ENCODE measurements around the gene LGALS3.
A peak's percentile ranks its signal among the peaks of the same experiment; 100 is the strongest.

LGALS3 gene

DNA sequence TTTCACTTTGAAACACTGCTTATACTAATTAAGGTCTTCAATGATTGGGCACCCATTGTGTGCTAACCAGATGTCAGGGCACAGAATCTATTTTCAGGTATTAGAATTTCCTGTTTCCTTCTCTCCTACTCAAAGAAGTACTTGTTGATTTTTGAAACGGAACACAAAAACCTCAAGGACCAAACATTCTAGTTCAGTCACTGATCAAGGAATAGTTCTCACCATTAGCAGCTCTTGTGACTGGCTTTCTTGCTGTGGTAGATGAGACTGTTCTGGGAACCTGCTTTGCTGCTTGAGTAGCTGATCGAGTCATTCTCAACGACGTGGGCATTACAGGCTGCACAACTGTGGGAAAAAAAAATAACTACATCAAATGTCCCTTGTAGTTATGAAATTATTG, 51.4 kb downstream of the LGALS3 start:
- H3K4me3 ChIP-seq (ENCODE audit: low read depth, low read length) = no peak overlapping the region

DNA sequence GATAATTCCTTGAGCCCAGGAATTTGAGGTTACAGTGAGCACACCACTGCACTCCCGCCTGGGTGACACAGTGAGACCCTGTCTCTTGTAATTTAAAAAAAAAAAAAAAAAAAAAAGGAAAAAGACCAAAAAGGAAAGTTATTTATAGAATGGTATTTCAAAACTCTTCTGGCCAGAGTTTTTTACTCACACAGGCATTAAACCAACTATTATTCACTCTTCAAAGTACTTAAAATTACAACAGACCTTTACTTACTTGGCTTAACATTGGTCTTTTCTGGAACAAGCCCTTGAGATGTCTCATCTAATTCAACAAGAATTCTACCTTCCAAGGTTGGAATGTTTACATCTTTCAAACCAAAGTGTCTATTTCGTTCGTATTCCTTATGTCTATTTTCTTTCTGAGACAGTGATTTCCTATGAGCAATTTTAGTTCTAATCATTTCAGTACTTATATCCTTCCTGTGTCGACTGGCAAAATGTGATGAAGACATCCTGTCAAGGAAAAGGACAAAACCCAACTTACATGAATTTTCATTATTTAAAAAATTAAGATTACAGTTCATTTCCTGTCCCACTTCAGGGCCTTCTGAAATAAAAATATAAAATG, 59.7 kb downstream of the LGALS3 start:
- no peak overlapping the region for H3K4me3 ChIP-seq (ENCODE audit: low read depth, low read length)

DNA sequence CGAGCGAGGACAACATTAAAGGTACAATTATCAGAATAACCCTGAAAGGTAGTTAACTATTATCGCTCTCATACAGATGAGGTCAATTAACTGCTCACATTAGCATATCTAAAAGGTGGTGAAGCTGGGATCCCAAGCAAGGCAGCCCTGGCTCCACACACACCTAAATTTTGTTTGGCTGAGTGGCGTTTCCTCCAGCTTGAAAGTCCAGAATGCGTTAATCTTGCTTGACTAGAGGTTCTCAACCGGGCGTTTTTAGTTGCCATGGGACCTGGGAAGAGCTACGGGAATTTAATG, 61.8 kb downstream of the LGALS3 start:
- peak overlapping the region; percentile 88 for H3K4me3 ChIP-seq (ENCODE audit: low read depth, low read length)

DNA sequence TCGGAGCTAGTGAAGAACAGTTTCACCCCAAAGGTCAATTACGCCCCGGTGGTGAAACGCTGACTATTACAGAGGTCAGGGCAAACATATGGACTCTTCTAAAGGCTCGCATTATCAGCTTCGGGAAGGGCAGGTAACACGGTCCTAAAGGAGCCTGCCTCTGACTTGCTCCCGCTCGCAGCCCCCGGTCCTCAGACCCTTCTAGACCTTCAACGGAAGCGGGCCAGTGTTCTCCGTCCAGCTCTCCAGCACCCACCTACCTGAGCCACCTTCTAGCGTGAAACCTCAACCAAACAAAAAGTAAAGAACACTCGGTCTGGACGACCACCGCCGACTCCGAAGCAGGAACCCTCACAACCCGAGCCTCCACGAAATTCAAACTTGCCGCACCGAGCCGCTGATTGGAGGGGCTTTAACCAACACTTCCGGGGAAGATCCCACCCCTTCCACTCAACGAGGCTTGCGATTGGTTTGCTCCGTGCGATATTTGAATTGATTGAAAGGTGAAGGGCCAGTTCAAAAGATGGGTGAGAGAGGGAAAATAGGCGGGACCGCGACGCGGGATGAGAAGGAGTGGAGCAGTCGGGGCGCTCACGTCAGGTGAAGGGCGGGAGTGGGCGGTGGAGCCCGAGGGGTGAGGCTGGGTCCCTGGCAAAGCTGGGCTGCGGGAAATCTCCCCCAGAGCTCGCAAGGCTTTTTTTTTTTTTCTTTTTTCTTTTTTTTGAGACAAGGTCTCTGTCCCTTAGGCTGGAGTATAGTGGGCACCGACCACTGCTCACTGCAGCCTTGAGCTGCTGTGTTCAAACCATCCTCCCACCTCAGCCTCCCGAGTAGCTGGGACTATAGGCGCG, 62.4 kb downstream of the LGALS3 start, which contains the start of gene DLGAP5:
TSS of gene DLGAP5 (minus strand) at position 383 of the 851 bp plus-strand sequence. CDS start 2,406 bp downstream, outside the sequence.
- H3K4me3 ChIP-seq (ENCODE audit: low read depth, low read length) = peak within 1 kb of the TSS; percentile 88

DNA sequence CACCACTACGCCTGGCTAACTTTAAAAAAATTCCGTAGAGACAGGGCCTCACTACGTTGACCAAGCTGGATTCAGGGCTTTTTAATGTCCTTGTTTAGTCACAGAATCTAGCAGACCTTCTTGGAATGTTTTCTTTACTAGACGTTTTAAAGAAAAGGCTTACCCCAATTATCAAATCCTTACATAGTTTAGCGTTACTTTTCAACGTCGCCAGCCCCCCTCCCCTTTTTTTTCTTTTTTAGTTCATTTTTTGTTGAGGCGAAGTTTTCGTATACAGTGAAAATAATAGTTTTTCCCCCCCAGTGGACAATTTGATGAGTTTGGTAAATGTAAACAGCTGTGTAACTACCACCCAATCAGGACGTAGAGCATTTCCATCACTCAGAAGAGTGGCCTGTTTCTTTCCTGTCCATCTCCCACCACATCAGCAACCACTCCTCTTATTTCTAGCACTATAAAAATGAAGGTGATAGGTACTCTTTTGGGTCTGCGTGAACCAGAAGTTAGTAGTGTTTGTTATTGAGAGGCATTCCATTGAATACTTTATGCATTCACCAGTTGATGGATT, 63.1 kb downstream of the LGALS3 start:
- peak overlapping the region; percentile 88 for H3K4me3 ChIP-seq (ENCODE audit: low read depth, low read length)

DNA sequence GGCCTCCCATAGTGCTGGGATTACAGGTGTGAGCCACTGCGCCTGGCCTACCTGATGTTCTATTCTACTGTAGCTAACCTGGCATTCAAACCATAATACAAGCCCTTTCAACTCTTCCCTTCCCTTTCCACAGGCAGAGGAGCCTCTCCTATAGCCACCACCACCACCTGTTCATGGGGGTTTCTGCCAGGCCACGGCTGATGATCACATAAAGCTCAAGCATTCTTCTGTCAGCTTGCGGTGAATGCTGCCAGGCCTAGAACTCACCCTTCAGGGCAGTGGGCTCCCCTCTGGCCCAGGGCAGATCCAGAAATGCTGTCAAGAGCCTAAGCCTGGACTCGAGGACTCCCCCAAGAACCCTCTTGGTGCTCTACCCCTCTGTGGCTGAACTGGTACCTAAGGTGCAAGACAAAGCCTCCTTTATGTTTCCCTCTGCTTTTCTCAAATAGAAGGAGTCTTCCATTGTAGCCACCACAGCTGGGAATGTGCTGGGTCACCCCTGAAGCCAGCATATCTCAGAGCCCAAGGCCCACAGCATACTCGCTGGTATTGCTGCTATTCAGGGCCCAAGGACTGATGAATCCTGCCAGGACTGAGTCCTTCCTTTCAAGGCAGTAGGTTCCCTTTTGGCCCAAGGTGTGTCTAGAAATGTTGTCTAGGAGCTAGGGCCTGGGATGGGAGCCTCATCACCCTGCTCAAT, 65.8 kb downstream of the LGALS3 start:
- H3K4me3 ChIP-seq (ENCODE audit: low read depth, low read length) = no peak overlapping the region

All from iPS-11a (cell line).